Ectodermal cell (in vitro differentiated cells): ENCODE data around the gene GOLGA2.

Experiments used
- H3K27ac ChIP-seq: 2 replicates; pipeline ENCODE4 v1.7.0; 2013; ENCODE audit warnings: mild to moderate bottlenecking, low read depth, low read length; ENCODE audit not compliant: insufficient read depth, poor library complexity, severe bottlenecking
- H3K27me3 ChIP-seq: 2 replicates; pipeline ENCODE4 v1.7.0; 2013; ENCODE audit warnings: mild to moderate bottlenecking, low read length; ENCODE audit not compliant: insufficient read depth, control insufficient read depth, poor library complexity, severe bottlenecking
- H3K36me3 ChIP-seq: one replicate; pipeline ENCODE4 v1.7.0; 2013; ENCODE audit warnings: low read length; ENCODE audit not compliant: control insufficient read depth, insufficient read depth
- H3K4me1 ChIP-seq: one replicate; pipeline ENCODE4 v1.7.0; 2013; ENCODE audit warnings: low read length; ENCODE audit not compliant: control insufficient read depth, insufficient read depth
- H3K4me3 ChIP-seq: 2 replicates; pipeline ENCODE4 v1.7.0; 2013; ENCODE audit warnings: low read depth, low read length, control low read depth; ENCODE audit not compliant: insufficient read depth
- H3K9me3 ChIP-seq: 2 replicates; pipeline ENCODE4 v1.7.0; 2013; ENCODE audit warnings: mild to moderate bottlenecking, low read length, moderate library complexity; ENCODE audit not compliant: control insufficient read depth
- WGBS, 2 experiments: methylation state at CpG; one replicate each; pipeline ENCODE4 v1.1.7; 2013; ENCODE audit warnings: missing lambda C conversion rate in 2 of 2; 5-methylcytosine and 5-hydroxymethylcytosine counted together

The GOLGA2 gene

DNA sequence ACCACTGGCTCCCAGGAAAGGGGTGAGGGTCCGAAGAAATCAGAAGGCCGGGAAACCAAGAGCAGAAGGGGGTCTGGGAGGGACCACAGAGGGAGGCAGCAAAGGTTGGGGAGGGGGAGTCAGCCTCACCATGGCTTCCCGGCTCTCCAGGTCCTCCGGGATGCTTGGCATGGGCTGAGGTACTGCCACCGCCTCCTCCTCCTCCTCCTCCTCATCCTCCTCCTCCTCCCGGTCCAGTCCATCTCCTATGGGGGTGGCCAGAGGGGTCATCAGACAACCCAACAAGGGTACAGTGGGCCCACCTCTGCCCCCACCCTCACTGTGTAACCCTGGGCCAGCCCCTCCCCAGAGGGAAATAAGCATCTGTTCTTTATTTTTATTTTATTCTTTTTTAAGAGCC, 17.5 kb downstream of the GOLGA2 start:
- Histone ChIP-seq H3K4me1 (no peaks in the 10 kb centered on the region), H3K27me3 (no peaks in the 10 kb centered on the region), H3K36me3 (peaks cover 23% of the 10 kb centered on the region), H3K27ac (no peak overlapping the region), H3K4me3 (no peak overlapping the region), H3K9me3 (no peaks in the 10 kb centered on the region)
- 90 to 91% methylated on average over 6 of the region's 6 CpGs for WGBS, 2 experiments

DNA sequence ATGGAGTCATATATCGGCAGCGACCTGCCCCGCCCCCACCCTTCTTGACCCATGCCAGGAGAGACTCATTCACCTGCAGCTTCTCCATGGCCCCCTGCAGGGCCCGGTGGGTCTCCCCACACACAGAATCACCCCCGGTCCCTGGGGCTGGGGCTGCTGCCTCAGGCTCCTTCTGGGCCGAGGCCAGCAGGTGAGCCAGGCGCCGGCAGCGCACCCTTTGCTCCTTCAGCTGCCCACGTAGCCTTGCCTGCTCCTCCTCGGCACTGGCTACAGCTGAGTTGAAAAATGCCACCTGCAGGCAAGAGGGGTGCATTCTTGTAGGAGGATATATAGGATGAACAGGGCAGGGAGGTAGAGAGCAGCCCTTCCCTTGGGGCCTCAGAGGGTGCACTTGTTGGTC, 17.9 kb downstream of the GOLGA2 start:
- no peaks in the 10 kb centered on the region for H3K4me1 ChIP-seq
- 94 to 95% methylated on average over 11 of the region's 11 CpGs for whole genome bisulfite sequencing, 2 experiments
- no peak overlapping the region for H3K27ac ChIP-seq
- no peaks in the 10 kb centered on the region for H3K9me3 ChIP-seq
- no peak overlapping the region for H3K4me3 ChIP-seq
- H3K36me3 ChIP-seq: peaks cover 23% of the 10 kb centered on the region
- no peaks in the 10 kb centered on the region for H3K27me3 ChIP-seq

DNA sequence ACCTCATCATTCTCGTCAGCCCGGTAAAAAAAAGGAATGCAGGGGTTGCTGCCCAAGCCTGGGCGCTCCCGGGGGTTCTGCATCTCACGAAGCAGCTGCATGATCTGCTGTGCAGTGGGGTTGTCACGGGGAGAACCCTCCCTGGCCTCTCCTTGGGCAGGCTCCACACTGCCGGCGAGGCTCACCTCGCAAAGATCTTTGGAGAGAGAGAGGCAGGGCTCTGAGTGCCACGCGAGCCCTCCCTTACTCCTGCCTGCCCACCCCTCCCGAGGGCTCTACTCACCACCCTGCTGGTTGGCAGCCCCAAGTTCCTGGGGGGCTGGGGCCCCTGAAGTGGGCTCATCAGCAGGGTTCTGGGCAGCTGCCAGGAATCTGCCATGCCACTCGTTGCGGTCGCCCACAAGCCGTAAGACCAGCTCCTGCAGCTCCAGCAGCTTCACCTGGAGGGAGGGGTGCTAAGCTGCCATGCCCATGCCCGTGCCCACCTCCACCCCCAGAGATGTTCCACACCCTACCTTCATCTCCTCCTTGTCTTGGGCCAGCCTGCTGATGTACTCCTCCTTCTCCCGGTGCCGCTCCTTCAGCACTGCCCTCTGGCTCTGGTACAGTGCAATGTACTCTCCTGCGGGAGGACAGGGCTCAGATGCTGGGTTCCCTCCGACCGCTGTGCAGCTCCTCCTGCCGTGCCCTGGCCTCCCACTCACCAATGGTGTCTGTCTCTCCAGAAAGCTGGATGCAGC, 18.6 kb downstream of the GOLGA2 start:
- Histone ChIP-seq H3K27me3 (no peaks in the 10 kb centered on the region), H3K36me3 (peaks cover 19% of the 10 kb centered on the region), H3K9me3 (no peaks in the 10 kb centered on the region), H3K27ac (no peak overlapping the region), H3K4me3 (no peak overlapping the region), H3K4me1 (no peaks in the 10 kb centered on the region)
- WGBS, 2 experiments: 95 to 96% methylated on average over 23 of the region's 23 CpGs

DNA sequence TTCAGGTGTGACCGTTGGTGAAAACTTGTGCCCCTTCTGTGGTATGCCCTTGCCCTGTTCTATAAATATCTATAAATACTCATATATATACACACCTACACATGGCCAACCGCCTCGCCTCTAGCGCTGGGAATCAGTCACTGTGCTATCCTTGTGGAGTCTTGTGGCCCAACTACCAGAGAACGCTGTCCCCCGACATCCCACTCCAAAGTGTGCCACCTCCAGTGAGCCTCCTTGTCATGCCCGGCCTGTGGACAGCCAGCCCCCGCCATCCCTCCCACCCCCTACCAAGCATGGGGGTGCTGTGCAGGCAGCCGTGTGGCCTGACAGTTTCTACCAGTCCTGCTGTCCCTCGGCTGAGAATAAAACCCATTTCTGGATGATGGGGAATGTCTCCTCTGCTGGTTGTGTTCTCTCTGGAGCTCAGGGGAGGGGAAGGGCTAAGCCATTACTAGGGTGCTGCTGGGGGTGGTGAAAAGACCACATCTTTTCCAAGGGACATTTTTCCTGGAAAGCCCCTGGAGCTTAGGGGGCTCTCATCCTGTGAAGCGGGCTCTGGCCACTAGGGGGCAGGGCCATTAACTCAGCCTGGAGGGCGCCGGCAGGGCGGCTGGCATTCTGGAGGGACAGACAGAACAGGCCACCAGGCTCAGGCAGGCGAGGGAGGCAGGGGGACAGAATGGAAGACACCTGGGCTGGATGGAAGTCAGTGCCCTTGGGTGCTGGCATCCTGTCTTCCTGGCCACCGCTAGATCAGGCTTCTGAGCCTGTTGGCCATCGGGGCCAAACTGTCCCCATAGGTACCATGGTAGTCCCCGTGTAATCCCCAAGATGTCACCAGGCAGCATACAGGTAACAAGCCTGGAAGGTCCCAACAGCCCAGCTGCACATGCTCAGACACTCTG, 20.7 kb downstream of the GOLGA2 start:
- H3K4me1 ChIP-seq: no peaks in the 10 kb centered on the region
- H3K9me3 ChIP-seq: no peaks in the 10 kb centered on the region
- WGBS, 2 experiments: 64 to 69% methylated on average over 17 to 18 of the region's 18 CpGs
- peaks cover 6% of the 10 kb centered on the region for H3K36me3 ChIP-seq
- H3K4me3 ChIP-seq: no peak overlapping the region
- H3K27ac ChIP-seq: no peak overlapping the region
- H3K27me3 ChIP-seq: no peaks in the 10 kb centered on the region

DNA sequence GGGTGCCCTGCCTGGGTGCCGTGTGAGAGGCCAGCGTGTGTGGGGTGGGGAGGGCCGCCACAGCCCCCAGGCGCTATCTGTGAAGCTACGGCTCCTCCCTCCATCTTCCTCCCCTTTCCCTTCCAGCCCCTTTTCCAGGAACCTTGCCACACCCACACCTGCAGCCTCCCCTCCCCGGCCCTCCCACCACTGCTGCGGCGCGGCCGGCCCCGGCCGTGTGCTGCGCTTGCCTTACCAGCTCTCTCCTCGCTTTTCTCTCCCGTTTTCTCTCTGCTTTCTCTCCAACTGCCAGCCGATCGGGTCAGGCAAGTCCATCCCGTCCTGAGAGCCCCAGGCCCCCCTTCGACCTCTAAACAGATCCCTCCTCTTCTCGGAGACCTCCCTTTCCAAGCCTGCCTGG, 21.4 kb downstream of the GOLGA2 start:
- H3K4me1 ChIP-seq: no peaks in the 10 kb centered on the region
- peaks cover 4% of the 10 kb centered on the region for H3K36me3 ChIP-seq
- no peak overlapping the region for H3K4me3 ChIP-seq
- no peaks in the 10 kb centered on the region for H3K27me3 ChIP-seq
- no peak overlapping the region for H3K27ac ChIP-seq
- 88 to 91% methylated on average over 20 of the region's 20 CpGs for WGBS, 2 experiments
- no peaks in the 10 kb centered on the region for H3K9me3 ChIP-seq

DNA sequence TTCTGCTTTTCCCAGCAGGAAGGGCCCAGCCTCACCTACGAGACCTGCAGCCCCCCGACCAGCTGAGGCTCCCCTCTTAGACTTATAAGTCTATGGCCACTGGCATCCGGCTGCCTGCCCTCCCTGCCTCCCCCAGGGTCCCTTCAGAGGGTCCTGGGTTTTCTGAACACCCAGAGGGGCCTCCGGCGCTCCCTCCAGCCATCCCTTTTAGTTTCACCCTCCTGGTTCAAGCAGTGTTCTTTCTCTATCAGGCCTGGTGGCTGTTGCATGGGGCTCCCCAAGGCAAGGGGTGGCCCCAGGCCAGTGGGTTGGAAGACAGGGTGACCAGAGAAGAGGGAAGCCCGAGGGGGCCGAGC, 21.8 kb downstream of the GOLGA2 start:
- Histone ChIP-seq H3K27ac (no peak overlapping the region), H3K36me3 (peaks cover 4% of the 10 kb centered on the region)
- WGBS, 2 experiments: 89 to 92% methylated on average over 7 of the region's 7 CpGs

DNA sequence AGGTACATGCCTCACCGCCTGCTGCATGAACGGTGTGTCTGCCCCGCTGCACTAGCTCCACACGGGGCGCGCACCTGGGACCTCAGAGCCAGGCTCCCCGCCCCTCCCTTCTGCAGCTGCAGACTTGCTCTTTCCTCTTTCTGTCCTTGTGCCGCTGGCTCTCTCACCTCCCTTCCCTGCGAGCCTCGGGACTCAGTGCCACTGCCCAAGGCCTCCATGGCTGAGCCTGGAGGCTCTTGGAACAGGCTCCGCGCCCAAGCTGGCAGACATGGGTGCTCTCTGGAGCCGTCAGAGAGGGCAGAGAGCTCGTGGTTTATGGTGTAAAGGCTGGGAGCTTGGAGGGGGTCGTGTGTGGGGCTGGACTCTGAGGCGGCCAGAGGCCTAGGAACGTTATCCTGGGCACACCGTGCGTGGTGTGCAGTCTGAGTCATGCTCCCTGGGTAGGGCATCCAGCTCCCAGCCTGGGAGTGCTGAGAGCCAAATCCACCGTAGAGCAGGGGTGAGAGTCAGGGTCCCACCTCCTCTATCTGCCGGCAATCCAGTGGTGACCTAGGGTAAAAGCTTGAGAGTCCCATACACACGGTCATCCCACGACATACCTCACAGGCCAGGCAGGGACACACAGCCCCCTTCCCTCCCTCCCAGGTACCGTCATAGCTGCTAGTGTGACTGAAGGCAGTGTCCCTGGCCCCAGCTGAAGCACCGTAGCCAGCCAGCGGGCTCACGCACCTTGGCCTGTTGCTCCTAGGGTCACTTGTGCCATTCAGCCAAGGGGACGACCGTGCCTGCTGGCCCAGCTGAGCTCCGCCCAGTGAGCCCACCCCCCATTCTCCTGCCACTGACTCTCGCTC, 22.4 kb downstream of the GOLGA2 start:
- H3K36me3 ChIP-seq: peaks cover 7% of the 10 kb centered on the region
- H3K9me3 ChIP-seq: no peaks in the 10 kb centered on the region
- H3K4me1 ChIP-seq: no peaks in the 10 kb centered on the region
- no peak overlapping the region for H3K27ac ChIP-seq
- H3K27me3 ChIP-seq: no peaks in the 10 kb centered on the region
- no peak overlapping the region for H3K4me3 ChIP-seq
- 93% methylated on average over 31 of the region's 31 CpGs for WGBS, 2 experiments

More for the DNA sequence above, 21.8 kb downstream of the GOLGA2 start:
- Histone ChIP-seq H3K9me3 (no peaks in the 10 kb centered on the region), H3K4me1 (no peaks in the 10 kb centered on the region), H3K4me3 (no peak overlapping the region), H3K27me3 (no peaks in the 10 kb centered on the region)

DNA sequence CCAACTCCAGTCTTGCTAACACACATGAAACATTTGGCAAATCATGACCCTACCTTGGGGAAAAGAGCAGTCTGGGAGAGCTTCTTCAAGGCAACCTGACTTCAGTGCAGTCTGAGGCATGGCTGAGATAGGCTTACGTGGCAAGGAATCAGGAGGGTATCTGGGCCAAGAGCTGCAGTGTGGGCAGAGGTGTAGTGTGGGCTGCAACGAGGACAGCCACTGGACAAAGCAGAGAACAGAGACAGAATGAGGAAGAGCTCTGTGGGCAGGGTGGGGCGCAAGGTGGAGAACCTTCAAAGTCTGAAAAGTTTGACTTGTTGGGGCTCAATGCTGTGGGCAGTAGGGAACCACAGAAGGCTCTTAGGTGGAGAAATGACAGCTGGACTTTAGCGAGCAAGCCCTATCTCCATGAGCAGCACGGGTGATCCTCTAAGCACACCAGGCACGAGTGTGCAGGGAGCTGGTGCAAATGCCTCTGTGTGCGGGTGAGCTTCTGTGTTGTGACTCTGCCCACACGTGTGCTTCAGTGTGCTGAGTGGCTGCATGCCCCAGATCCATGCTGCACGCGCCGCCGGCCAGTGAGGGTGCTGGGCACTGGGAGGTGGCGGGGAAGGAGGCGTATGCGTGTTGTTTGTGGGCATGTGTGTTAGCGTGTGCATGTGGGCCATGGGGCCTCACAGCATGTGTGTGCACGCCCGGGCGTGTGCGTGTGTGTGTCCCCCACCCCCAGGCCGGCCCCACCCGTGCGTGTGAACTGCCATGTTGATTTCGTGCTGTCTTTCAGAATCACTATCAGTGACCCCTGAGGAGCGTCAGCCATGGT, 23.3 kb downstream of the GOLGA2 start:
- no peak overlapping the region for H3K27ac ChIP-seq
- H3K4me1 ChIP-seq: no peaks in the 10 kb centered on the region
- H3K4me3 ChIP-seq: no peak overlapping the region
- H3K9me3 ChIP-seq: no peaks in the 10 kb centered on the region
- peaks cover 7% of the 10 kb centered on the region for H3K36me3 ChIP-seq
- no peaks in the 10 kb centered on the region for H3K27me3 ChIP-seq
- 95 to 97% methylated on average over 25 of the region's 25 CpGs for WGBS, 2 experiments

DNA sequence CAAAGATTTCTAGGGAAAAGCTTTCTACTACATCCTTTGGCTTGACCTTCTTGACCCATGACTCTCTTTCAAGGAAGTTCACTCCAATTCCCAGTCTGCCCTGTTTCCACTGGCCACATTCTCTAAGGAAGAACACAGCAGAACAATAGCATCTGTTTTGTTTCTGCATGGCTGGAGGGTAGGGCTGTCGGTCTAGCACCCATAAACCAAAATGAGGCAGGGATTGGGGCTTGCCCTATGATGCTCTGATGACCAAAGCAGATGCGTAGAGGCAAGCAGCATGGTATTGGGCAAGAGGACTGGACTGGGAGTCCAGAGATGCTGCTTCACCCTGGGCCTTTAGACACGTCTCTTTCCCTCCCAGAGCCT, 24.1 kb downstream of the GOLGA2 start:
- Histone ChIP-seq H3K27me3 (no peaks in the 10 kb centered on the region), H3K9me3 (no peaks in the 10 kb centered on the region), H3K27ac (no peak overlapping the region), H3K4me1 (no peaks in the 10 kb centered on the region), H3K4me3 (no peak overlapping the region), H3K36me3 (peaks cover 7% of the 10 kb centered on the region)
- 89 to 91% methylated on average over 3 of the region's 3 CpGs for WGBS, 2 experiments
